Kidney capillary endothelial cell (primary cell): ENCODE measurements around the gene ABCC4.

Experiments used
- DNase-seq: peaks from one replicate; pipeline ENCODE4 v3.0.0-alpha.2; 2018; ENCODE audit warnings: low spot score

The ABCC4 gene

GRCh38 chr13:94994506-94994905, 306.7 kb downstream of the ABCC4 start:
- no peak for DNase-seq

GRCh38 chr13:94993616-94994015, 307.6 kb downstream of the ABCC4 start:
- DNase-seq, result no peak

GRCh38 chr13:94992036-94992960, 309.0 kb downstream of the ABCC4 start:
- DNase-seq, result no peak

GRCh38 chr13:94988654-94989053, 312.6 kb downstream of the ABCC4 start:
- no peak for DNase-seq

- no peak for DNase-seq
Observed at GRCh38 chr13:94987869-94988268, 313.4 kb downstream of the ABCC4 start.

GRCh38 chr13:94987081-94987480, 314.2 kb downstream of the ABCC4 start:
- no peak for DNase-seq

- no peak for DNase-seq
Observed at GRCh38 chr13:94984958-94985357, 316.3 kb downstream of the ABCC4 start.

GRCh38 chr13:94978516-94978915, 322.7 kb downstream of the ABCC4 start:
- no peak for DNase-seq

GRCh38 chr13:94974015-94974951, 327.0 kb downstream of the ABCC4 start:
- no peak for DNase-seq

GRCh38 chr13:94972262-94972661, 329.0 kb downstream of the ABCC4 start:
- no peak for DNase-seq
